ENCODE results near the gene CYTH4. TPM values are rescaled to one million over a fixed set of nuclear protein-coding genes. Genes with fewer than 3 reads are reported as not detected.
A peak's percentile ranks its signal among the peaks of the same experiment; 100 is the strongest.

CYTH4 gene
- total RNA-seq, 4 donors from 2014 or later, result 0.55 to 4.3 (median 2.7) TPM

DNA sequence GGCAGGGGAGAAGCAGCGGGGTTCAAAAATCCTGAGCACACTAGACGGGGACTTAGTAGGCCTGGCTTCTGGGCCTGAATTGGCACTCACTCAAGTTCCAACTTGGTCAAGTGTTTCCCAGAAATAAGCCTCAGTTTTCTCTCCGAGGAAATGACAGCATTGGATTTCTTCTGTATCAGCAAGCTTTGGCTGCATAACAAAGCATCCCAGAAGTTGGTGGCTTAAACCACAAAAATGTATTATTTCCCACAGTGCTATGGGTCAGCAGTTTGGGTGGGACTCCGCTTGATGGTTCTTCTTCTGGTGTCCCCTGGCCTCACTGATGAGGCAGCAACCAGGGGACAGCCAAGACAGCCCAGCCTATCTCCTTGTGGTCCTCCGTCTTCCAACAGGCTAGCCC is 1.6 kb upstream of the CYTH4 start:
- Histone ChIP-seq H3K4me3 (no peak overlapping the region), H3K27ac (no peak overlapping the region), H3K27me3 (peaks cover 48% of the 10 kb centered on the region), H3K36me3 (no peaks in the 10 kb centered on the region), H3K9me3 (no peaks in the 10 kb centered on the region), H3K4me1 (no peaks in the 10 kb centered on the region)
- DNase-seq (ENCODE audit: low spot score in 2 of 2), result no peak
- TF ChIP-seq EP300 (IDR thresholded peaks at IDR 0.05) (no peak), POLR2AphosphoS5 (IDR thresholded peaks at IDR 0.05) (no peak), POLR2A (IDR thresholded peaks at IDR 0.05) (no peak)
- TF ChIP-seq, protein P1, sequence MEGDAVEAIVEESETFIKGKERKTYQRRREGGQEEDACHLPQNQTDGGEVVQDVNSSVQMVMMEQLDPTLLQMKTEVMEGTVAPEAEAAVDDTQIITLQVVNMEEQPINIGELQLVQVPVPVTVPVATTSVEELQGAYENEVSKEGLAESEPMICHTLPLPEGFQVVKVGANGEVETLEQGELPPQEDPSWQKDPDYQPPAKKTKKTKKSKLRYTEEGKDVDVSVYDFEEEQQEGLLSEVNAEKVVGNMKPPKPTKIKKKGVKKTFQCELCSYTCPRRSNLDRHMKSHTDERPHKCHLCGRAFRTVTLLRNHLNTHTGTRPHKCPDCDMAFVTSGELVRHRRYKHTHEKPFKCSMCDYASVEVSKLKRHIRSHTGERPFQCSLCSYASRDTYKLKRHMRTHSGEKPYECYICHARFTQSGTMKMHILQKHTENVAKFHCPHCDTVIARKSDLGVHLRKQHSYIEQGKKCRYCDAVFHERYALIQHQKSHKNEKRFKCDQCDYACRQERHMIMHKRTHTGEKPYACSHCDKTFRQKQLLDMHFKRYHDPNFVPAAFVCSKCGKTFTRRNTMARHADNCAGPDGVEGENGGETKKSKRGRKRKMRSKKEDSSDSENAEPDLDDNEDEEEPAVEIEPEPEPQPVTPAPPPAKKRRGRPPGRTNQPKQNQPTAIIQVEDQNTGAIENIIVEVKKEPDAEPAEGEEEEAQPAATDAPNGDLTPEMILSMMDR (IDR thresholded peaks at IDR 0.05), result no peak
- 100% methylated on average over 4 of the region's 5 CpGs for WGBS

GRCh38 chr22:37281195-37281594 is 1.1 kb upstream of the CYTH4 start:
- Histone ChIP-seq H3K9me3 (no peaks in the 10 kb centered on the region), H3K27me3 (peaks cover 53% of the 10 kb centered on the region), H3K36me3 (no peaks in the 10 kb centered on the region), H3K27ac (no peak overlapping the region), H3K4me1 (no peaks in the 10 kb centered on the region), H3K4me3 (no peak overlapping the region)
- DNase-seq (ENCODE audit: low spot score in 2 of 2), result no peak
- TF ChIP-seq, protein P1 (IDR thresholded peaks at IDR 0.05), result no peak
- TF ChIP-seq EP300 (IDR thresholded peaks at IDR 0.05) (no peak), POLR2A (IDR thresholded peaks at IDR 0.05) (no peak), POLR2AphosphoS5 (IDR thresholded peaks at IDR 0.05) (no peak)
- WGBS, result 94% methylated on average over 7 of the region's 7 CpGs

DNA sequence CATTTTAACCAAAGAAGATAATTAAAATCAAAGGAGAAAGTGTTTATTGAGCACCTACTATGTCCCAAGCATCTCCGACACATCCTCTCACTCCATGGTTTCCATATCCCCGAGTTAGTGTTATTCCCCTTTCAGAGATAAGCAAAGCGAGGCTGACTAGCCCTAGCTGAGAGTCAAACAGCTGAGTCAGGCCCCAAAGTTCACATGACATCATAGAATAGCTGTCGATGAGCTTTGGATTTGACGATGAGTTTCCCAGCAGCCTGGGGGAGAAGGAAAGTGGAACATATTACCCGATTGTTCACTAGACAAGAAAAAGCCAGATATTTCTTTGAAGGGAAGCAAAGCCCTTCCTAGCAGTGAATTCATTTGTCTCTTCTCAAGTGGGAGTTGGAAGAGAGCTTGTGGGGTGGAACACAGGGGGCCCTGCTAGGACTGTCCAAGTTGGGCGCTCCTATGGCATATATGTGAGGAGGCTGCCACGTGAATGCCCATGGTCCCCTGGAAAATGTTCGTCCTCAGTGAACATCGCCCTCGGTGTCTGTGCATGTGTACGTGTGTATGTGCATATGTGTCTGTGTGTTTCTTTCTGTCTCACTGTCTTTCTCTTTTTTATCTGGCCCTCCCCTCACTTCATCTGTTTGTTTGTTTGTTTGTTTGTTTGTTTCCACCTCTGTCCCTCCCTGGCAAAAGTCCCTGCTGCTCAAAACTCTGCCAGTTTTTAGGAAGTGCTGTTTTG is 493 bp upstream of the CYTH4 start:
- Histone ChIP-seq H3K4me1 (no peaks in the 10 kb centered on the region), H3K36me3 (no peaks in the 10 kb centered on the region), H3K9me3 (no peaks in the 10 kb centered on the region), H3K4me3 (peak overlapping the region; percentile 39), H3K27ac (peak overlapping the region; percentile 18), H3K27me3 (peaks cover 59% of the 10 kb centered on the region)
- WGBS, result 75% methylated on average over 12 of the region's 12 CpGs
- TF ChIP-seq POLR2A (IDR thresholded peaks at IDR 0.05), result no peak
- no peak for TF ChIP-seq POLR2AphosphoS5 (IDR thresholded peaks at IDR 0.05)
- no peak for TF ChIP-seq EP300 (IDR thresholded peaks at IDR 0.05)
- TF ChIP-seq, protein P1 (IDR thresholded peaks at IDR 0.05), result no peak
- DNase-seq (ENCODE audit: low spot score in 2 of 2), result no peak

GRCh38 chr22:37283393-37283937 is 1.2 kb downstream of the CYTH4 start:
- H3K27me3 ChIP-seq, result peaks cover 66% of the 10 kb centered on the region
- DNase-seq (ENCODE audit: low spot score in 2 of 2), result no peak
- WGBS, result 53% methylated on average over 4 of the region's 8 CpGs
- peak overlapping the region; percentile 39 for H3K4me3 ChIP-seq
- no peaks in the 10 kb centered on the region for H3K36me3 ChIP-seq
- H3K4me1 ChIP-seq, result no peaks in the 10 kb centered on the region
- peak overlapping the region; percentile 29 for H3K27ac ChIP-seq
- H3K9me3 ChIP-seq, result no peaks in the 10 kb centered on the region
- TF ChIP-seq EP300 (IDR thresholded peaks at IDR 0.05) (no peak), POLR2A (IDR thresholded peaks at IDR 0.05) (no peak), POLR2AphosphoS5 (IDR thresholded peaks at IDR 0.05) (no peak)
- TF ChIP-seq, protein P1 (IDR thresholded peaks at IDR 0.05), result no peak

GRCh38 chr22:37284126-37284804 is 2.0 kb downstream of the CYTH4 start:
- no peaks in the 10 kb centered on the region for H3K36me3 ChIP-seq
- DNase-seq (ENCODE audit: low spot score in 2 of 2), result no peak
- no peaks in the 10 kb centered on the region for H3K9me3 ChIP-seq
- peak overlapping the region; percentile 29 for H3K27ac ChIP-seq
- no peak for TF ChIP-seq POLR2A (IDR thresholded peaks at IDR 0.05)
- TF ChIP-seq EP300 (IDR thresholded peaks at IDR 0.05), result no peak
- TF ChIP-seq POLR2AphosphoS5 (IDR thresholded peaks at IDR 0.05), result no peak
- TF ChIP-seq, protein P1 (IDR thresholded peaks at IDR 0.05), result no peak
- WGBS, result 55% methylated on average over 8 of the region's 9 CpGs
- H3K4me3 ChIP-seq, result peak overlapping the region; percentile 39
- no peaks in the 10 kb centered on the region for H3K4me1 ChIP-seq
- H3K27me3 ChIP-seq, result peaks cover 59% of the 10 kb centered on the region
